Neuronal stem cell (in vitro differentiated cells): ENCODE measurements around the gene PLD5.

Experiments used
- DNase-seq: peaks from one replicate; pipeline ENCODE4 v3.0.0-alpha.2; 2013; ENCODE audit warnings: low spot score
- H2AFZ ChIP-seq: one replicate; pipeline ENCODE4 v1.6.1; 2013; ENCODE audit warnings: mild to moderate bottlenecking, low read length, inconsistent platforms
- H2AK5ac ChIP-seq: 2 replicates; pipeline ENCODE4 v1.6.1; 2013; ENCODE audit warnings: low read depth, mild to moderate bottlenecking, inconsistent platforms, low read length, moderate library complexity, mixed read lengths
- H2BK120ac ChIP-seq: 2 replicates; pipeline ENCODE4 v1.6.1; 2013; ENCODE audit warnings: low read depth, mild to moderate bottlenecking, inconsistent platforms, low read length, moderate library complexity, mixed read lengths
- H2BK12ac ChIP-seq: one replicate; pipeline ENCODE4 v1.6.1; 2013; ENCODE audit warnings: low read length, inconsistent platforms
- H2BK15ac ChIP-seq: 2 replicates; pipeline ENCODE4 v1.6.1; 2013; ENCODE audit warnings: mild to moderate bottlenecking, low read length, inconsistent platforms, mixed read lengths
- H2BK5ac ChIP-seq: one replicate; pipeline ENCODE4 v1.6.1; 2013; ENCODE audit warnings: inconsistent platforms, mild to moderate bottlenecking, low read length, moderate library complexity
- H3K14ac ChIP-seq: one replicate; pipeline ENCODE4 v1.6.1; 2013; ENCODE audit warnings: low read length, inconsistent platforms
- H3K18ac ChIP-seq: 2 replicates; pipeline ENCODE4 v1.6.1; 2013; ENCODE audit warnings: low read length, inconsistent platforms
- H3K23ac ChIP-seq: 2 replicates; pipeline ENCODE4 v1.6.1; 2013; ENCODE audit warnings: low read depth, mild to moderate bottlenecking, mixed read lengths, low read length, inconsistent platforms; ENCODE audit not compliant: poor library complexity
- H3K27ac ChIP-seq: replicated peaks from 3 replicates; pipeline ENCODE4 v1.5.1; 2013; ENCODE audit warnings: low read length, inconsistent platforms
- H3K27me3 ChIP-seq, 3 experiments: 2 replicates each; pipeline ENCODE4 v1.6.1; 2013; ENCODE audit warnings: low read length in 3 of 3, mild to moderate bottlenecking in 2 of 3, inconsistent platforms in 1 of 3, low read depth in 1 of 3, mixed read lengths in 1 of 3, moderate library complexity in 1 of 3; ENCODE audit not compliant: control insufficient read depth in 3 of 3, insufficient read depth in 3 of 3
- H3K36me3 ChIP-seq, 2 donors: replicated peaks in 1 of 2; 2 replicates each; pipeline ENCODE4 v1.6.1; 2013; ENCODE audit warnings: low read length in 2 of 2; ENCODE audit not compliant: control insufficient read depth in 2 of 2, insufficient read depth in 2 of 2
- H3K4ac ChIP-seq: 2 replicates; pipeline ENCODE4 v1.6.1; 2013; ENCODE audit warnings: inconsistent platforms, mild to moderate bottlenecking, low read length, moderate library complexity
- H3K4me1 ChIP-seq, 2 donors: 1 replicate in 1 of 2; 2 replicates in 1 of 2; pipeline ENCODE4 v1.6.1; 2013; ENCODE audit warnings: low read length in 2 of 2, low read depth in 1 of 2; ENCODE audit not compliant: control insufficient read depth in 2 of 2, insufficient read depth in 1 of 2
- H3K4me2 ChIP-seq: one replicate; pipeline ENCODE4 v1.6.1; 2013; ENCODE audit warnings: mild to moderate bottlenecking, low read length, inconsistent platforms; ENCODE audit not compliant: insufficient read depth, poor library complexity, severe bottlenecking
- H3K4me3 ChIP-seq, 2 donors: 2 replicates each; pipeline ENCODE4 v1.5.1; 2013; ENCODE audit warnings: low read length in 2 of 2, mild to moderate bottlenecking in 2 of 2, inconsistent platforms in 1 of 2, moderate library complexity in 1 of 2
- H3K79me1 ChIP-seq: one replicate; pipeline ENCODE4 v1.6.1; 2013; ENCODE audit warnings: low read depth, mild to moderate bottlenecking, inconsistent platforms, low read length, moderate library complexity
- H3K9ac ChIP-seq: one replicate; pipeline ENCODE4 v1.6.1; 2013; ENCODE audit warnings: mild to moderate bottlenecking, low read depth, low read length, inconsistent platforms; ENCODE audit not compliant: poor library complexity
- H3K9me3 ChIP-seq, 2 donors: replicated peaks in 1 of 2; 2 replicates each; pipeline versions ENCODE3 to v1.6.1; 2013; ENCODE audit warnings: low read length in 2 of 2, mild to moderate bottlenecking in 2 of 2, inconsistent platforms in 1 of 2, low read depth in 1 of 2, mixed read lengths in 1 of 2, moderate library complexity in 1 of 2; ENCODE audit not compliant: control insufficient read depth in 2 of 2, insufficient read depth in 1 of 2
- H4K8ac ChIP-seq: one replicate; pipeline ENCODE4 v1.6.1; 2013; ENCODE audit warnings: low read depth, mild to moderate bottlenecking, inconsistent platforms, low read length, moderate library complexity
- H4K91ac ChIP-seq: one replicate; pipeline ENCODE4 v1.6.1; 2013; ENCODE audit warnings: low read length, low read depth, mild to moderate bottlenecking, inconsistent platforms; ENCODE audit not compliant: poor library complexity
- WGBS, 2 donors: extraction: QIAGEN DNeasy Blood & Tissue Kit; methylation state at CpG; one replicate each; pipeline ENCODE4 v1.1.7; 2013; ENCODE audit warnings: missing lambda C conversion rate in 2 of 2, mixed read lengths in 1 of 2; ENCODE audit not compliant: insufficient read length in 2 of 2, insufficient replicate concordance in 1 of 2; ENCODE audit errors: extremely low coverage in 2 of 2; 5-methylcytosine and 5-hydroxymethylcytosine counted together

The PLD5 gene

GRCh38 chr1:242208021-242208420, 316.5 kb downstream of the PLD5 start:
- H3K27ac ChIP-seq, result no peak overlapping the region
- H3K18ac ChIP-seq, result no peak overlapping the region
- H2BK12ac ChIP-seq, result no peak overlapping the region
- H3K9ac ChIP-seq, result no peak overlapping the region
- DNase-seq, result no peak
- H3K4me1 ChIP-seq, result peaks cover 15 to 27% of the 10 kb centered on the region in 2 donors
- H3K79me1 ChIP-seq, result no peaks in the 10 kb centered on the region
- no peak overlapping the region for H4K8ac ChIP-seq
- no peaks in the 10 kb centered on the region for H3K27me3 ChIP-seq
- H3K14ac ChIP-seq, result no peak overlapping the region
- no peak overlapping the region for H3K23ac ChIP-seq
- no peak overlapping the region for H2BK5ac ChIP-seq
- no peak overlapping the region for H2AK5ac ChIP-seq
- H3K9me3 ChIP-seq, result peaks cover 0 to 2% of the 10 kb centered on the region in 2 donors
- no peaks in the 10 kb centered on the region for H3K36me3 ChIP-seq
- no peak overlapping the region for H3K4ac ChIP-seq
- no peak overlapping the region for H2AFZ ChIP-seq
- no CpG with 5 or more reads among the region's 2 CpGs for WGBS, 2 donors
- H2BK15ac ChIP-seq, result no peak overlapping the region
- H3K4me2 ChIP-seq, result no peak overlapping the region
- no peak overlapping the region for H4K91ac ChIP-seq
- H2BK120ac ChIP-seq, result no peak overlapping the region
- no peak overlapping the region for H3K4me3 ChIP-seq

GRCh38 chr1:242206994-242207393, 317.5 kb downstream of the PLD5 start:
- no peak overlapping the region for H3K4me2 ChIP-seq
- no peak overlapping the region for H2BK12ac ChIP-seq
- H2AK5ac ChIP-seq, result no peak overlapping the region
- no peak overlapping the region for H2AFZ ChIP-seq
- H3K4me3 ChIP-seq, result no peak overlapping the region
- H3K4me1 ChIP-seq, result peaks cover 11 to 23% of the 10 kb centered on the region in 2 donors
- H3K36me3 ChIP-seq, result no peaks in the 10 kb centered on the region
- no peaks in the 10 kb centered on the region for H3K79me1 ChIP-seq
- H2BK120ac ChIP-seq, result no peak overlapping the region
- no peak overlapping the region for H3K14ac ChIP-seq
- no peak overlapping the region for H3K18ac ChIP-seq
- no peak overlapping the region for H4K8ac ChIP-seq
- H3K23ac ChIP-seq, result no peak overlapping the region
- H2BK15ac ChIP-seq, result no peak overlapping the region
- H3K27me3 ChIP-seq, result no peaks in the 10 kb centered on the region
- peaks cover 0 to 2% of the 10 kb centered on the region in 2 donors for H3K9me3 ChIP-seq
- no peak for DNase-seq
- H4K91ac ChIP-seq, result no peak overlapping the region
- H3K9ac ChIP-seq, result no peak overlapping the region
- no peak overlapping the region for H2BK5ac ChIP-seq
- WGBS, 2 donors, result no CpG with 5 or more reads among the region's 4 CpGs
- H3K4ac ChIP-seq, result no peak overlapping the region
- no peak overlapping the region for H3K27ac ChIP-seq

GRCh38 chr1:242205622-242206489, 318.6 kb downstream of the PLD5 start:
- no peaks in the 10 kb centered on the region for H3K36me3 ChIP-seq
- no peak overlapping the region for H3K14ac ChIP-seq
- no peak overlapping the region for H3K18ac ChIP-seq
- no peak overlapping the region for H3K4me3 ChIP-seq
- no peak overlapping the region for H3K4me2 ChIP-seq
- peaks cover 11 to 16% of the 10 kb centered on the region in 2 donors for H3K4me1 ChIP-seq
- no peaks in the 10 kb centered on the region for H3K27me3 ChIP-seq
- H2BK5ac ChIP-seq, result no peak overlapping the region
- H3K9ac ChIP-seq, result no peak overlapping the region
- H2AFZ ChIP-seq, result peak overlapping the region; percentile 58
- no peak overlapping the region for H3K4ac ChIP-seq
- H2AK5ac ChIP-seq, result no peak overlapping the region
- no peak overlapping the region for H2BK120ac ChIP-seq
- H3K23ac ChIP-seq, result no peak overlapping the region
- peaks cover 2% of the 10 kb centered on the region in 2 donors for H3K9me3 ChIP-seq
- WGBS, 2 donors, result no CpG with 5 or more reads among the region's 7 CpGs
- no peaks in the 10 kb centered on the region for H3K79me1 ChIP-seq
- H4K8ac ChIP-seq, result no peak overlapping the region
- no peak overlapping the region for H3K27ac ChIP-seq
- no peak overlapping the region for H2BK12ac ChIP-seq
- no peak overlapping the region for H2BK15ac ChIP-seq
- DNase-seq, result no peak
- H4K91ac ChIP-seq, result no peak overlapping the region

GRCh38 chr1:242203262-242203661, 321.2 kb downstream of the PLD5 start:
- Histone ChIP-seq H2BK15ac (no peak overlapping the region), H2BK5ac (no peak overlapping the region), H3K79me1 (peaks cover 3% of the 10 kb centered on the region), H3K4me1 (peaks cover 3 to 9% of the 10 kb centered on the region in 2 donors), H2AK5ac (no peak overlapping the region), H3K18ac (no peak overlapping the region), H2BK120ac (no peak overlapping the region), H3K4ac (no peak overlapping the region), H3K27ac (no peak overlapping the region), H3K27me3 (no peaks in the 10 kb centered on the region), H3K9ac (peak overlapping the region; percentile 60), H3K4me2 (no peak overlapping the region), H3K36me3 (no peaks in the 10 kb centered on the region), H4K8ac (no peak overlapping the region), H2BK12ac (no peak overlapping the region), H2AFZ (no peak overlapping the region), H3K9me3 (peaks cover 4 to 16% of the 10 kb centered on the region in 2 donors), H3K23ac (no peak overlapping the region), H3K14ac (no peak overlapping the region), H3K4me3 (no peak overlapping the region), H4K91ac (no peak overlapping the region)
- no peak for DNase-seq
- no CpG with 5 or more reads among the region's 6 CpGs for WGBS, 2 donors
